GM18498 (cell line): ENCODE results near the gene PPP1R13B.

Experiments used
- ATAC-seq: cut with Tn5 transposase; IDR thresholded peaks from one replicate; pipeline ENCODE4 v1.9.1; 2021; ENCODE audit warnings: mild to moderate bottlenecking, moderate library complexity; ENCODE audit not compliant: unreplicated experiment

Gene PPP1R13B

GRCh38 chr14:103688906-103689902, 158.2 kb downstream of the PPP1R13B start:
- peak; percentile 65 for ATAC-seq

DNA sequence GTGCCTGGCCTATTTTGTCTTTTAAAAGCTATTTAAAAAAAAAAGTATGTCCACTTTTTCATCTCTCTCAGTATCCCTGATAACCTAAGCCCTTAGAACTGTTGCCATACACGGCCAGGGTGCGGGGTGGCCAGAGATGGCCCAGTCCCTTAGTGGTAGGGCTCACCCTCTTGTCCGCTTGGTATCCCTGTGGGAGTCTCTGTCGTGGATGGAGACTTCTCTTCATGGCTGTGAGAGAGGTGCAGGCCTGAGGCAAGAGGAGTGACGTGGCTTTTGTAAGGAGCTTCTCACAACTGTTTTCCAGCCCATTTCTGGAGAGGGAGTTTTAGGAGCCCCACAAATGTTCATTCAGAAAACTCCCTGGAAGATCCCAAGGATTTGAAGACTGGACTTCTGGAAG, 158.9 kb downstream of the PPP1R13B start:
- ATAC-seq: no peak

DNA sequence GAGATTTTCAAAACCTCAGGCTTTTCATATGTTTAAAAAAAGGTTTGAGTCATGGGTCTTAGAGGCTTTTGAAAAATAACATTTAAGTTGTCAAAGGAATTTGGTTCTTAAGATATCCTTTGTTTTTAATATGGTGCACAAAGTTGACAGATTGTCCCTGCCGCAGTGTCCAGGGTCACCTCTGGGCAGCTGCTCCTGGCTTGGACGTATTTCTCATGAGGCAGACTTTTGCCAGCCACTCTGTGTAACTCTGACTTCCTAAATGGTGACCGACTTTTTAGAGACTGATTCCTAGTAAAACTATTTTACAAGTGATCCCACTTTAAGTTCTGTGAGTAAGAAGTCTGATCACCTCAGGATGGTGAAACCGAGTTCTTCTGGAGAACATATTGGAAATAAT, 159.7 kb downstream of the PPP1R13B start:
- ATAC-seq: no peak

- no peak for ATAC-seq
These were observed 160.4 kb downstream of the PPP1R13B start for GRCh38 chr14:103686831-103687485.

- no peak for ATAC-seq
These were observed 161.8 kb downstream of the PPP1R13B start for GRCh38 chr14:103685276-103686211.

DNA sequence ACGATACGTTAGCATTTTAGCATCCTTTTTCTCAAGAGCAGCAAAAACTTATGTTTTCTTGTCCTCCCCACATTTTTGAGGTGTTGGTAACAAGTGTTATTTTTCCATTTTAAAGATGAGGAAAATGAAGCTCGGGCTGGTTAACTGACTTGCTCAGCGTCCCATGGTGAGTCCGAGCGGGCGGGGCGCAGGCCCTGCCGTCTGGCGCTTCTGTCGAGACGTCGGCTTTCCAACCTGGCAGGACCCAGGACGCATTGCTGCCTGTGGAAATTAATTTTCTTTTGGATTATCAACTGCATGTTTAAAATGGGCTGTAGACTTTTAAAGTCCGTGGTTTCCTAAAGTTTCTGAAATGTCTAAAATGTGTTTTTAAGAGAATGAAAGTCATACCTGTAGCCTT, 162.5 kb downstream of the PPP1R13B start:
- ATAC-seq: no peak

DNA sequence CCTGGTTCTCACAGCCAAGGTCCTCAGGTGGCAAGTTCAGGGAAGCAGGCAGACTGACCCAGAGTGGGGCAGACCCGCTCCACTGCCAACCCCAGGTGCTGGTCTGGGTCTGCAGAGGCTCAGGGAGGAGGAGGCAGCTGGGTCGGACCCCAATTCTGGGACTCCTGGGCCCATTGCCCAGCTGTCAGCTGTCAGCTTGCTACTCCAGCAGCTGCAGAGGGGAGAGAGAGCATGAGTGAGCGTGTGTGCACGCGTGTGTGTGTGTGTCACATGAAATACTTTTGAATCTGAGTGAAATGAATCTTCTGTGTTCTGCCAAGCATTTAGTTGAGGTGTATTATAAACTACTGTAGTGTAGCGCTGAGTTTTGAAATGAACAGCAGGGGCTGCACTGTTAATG, 162.9 kb downstream of the PPP1R13B start:
- no peak for ATAC-seq
